Left lobe of liver (tissue), 2 donors: ENCODE measurements around the gene SLC27A6. TPM values are rescaled to one million over a fixed set of nuclear protein-coding genes. Genes with fewer than 3 reads are reported as not detected.
"Not testable (repeated sequence)": the region's sequence is repeated elsewhere in the genome, so short reads cannot be mapped to it uniquely, and the experiment has no call there.

ENCODE experiments used
- ATAC-seq: fragments of 200-7000 bp; cut with Tn5 transposase; one replicate; pipeline ENCODE4 v1.9.1; 2020; ENCODE audit warnings: mild to moderate bottlenecking, moderate library complexity
- DNase-seq: peaks from one replicate; pipeline ENCODE4 v3.0.0-alpha.2; 2020; ENCODE audit warnings: low spot score
- total RNA-seq: library from RNA; stranded (reverse); gene quantifications from one replicate; pipeline ENCODE4 v1.2.1, GENCODE V29; 2021
- donor health status: DM: no; HTN: no; CAD: no; lungs with moderate emphysema.
- donor health status: DM: no; HTN: yes; CAD: no.

SLC27A6 gene
- total RNA-seq, 1 donor from 2014 or later: 0.10 TPM

DNA sequence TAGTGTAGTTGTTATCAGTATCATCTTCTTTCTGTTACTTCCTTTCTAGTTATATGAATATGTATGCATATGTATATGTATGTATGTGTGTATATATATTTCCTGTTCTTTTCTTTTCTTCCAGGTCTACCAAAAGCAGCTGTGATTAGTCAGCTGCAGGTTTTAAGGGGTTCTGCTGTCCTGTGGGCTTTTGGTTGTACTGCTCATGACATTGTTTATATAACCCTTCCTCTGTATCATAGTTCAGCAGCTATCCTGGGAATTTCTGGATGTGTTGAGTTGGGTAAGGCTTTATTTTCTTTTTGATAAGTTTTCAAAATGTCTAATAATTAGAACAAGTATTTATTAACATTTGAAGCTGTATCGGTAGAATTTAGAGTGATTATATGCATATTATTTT, 23.2 kb downstream of the SLC27A6 start:
- ATAC-seq (no peak), DNase-seq (no peak)

DNA sequence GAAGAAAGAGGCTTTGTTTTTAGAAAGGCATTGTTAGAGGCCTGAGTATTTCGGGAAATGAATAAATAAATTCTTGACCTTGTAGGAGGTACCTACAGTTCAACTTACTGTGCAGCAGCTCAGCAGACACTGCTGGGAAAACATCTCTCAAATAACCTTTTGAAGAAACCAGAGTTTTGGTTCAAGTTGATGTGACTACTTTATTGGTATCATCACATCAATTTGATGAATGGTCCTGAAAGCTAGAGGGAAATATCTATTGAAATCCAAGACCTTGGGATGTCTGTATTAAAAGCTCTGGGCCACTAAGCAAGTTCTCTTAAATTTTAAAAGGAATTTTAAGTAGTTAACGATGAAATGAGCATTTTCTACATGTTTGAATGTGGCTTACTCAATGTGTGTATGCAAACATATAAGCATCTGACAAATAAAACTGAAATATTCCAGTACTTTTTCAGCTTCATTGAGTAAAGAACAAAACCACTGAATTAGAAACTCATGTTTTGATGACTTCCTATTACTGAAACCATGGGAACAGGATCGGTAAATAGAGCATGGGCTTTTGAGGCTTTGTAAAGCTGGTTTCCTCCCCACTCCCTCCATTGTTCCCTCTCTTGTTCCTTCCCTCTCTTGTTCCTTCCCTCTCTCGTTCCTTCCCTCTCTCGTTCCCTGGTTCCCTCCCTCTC, 36.7 kb downstream of the SLC27A6 start:
- DNase-seq (no peak), ATAC-seq (no peak)

DNA sequence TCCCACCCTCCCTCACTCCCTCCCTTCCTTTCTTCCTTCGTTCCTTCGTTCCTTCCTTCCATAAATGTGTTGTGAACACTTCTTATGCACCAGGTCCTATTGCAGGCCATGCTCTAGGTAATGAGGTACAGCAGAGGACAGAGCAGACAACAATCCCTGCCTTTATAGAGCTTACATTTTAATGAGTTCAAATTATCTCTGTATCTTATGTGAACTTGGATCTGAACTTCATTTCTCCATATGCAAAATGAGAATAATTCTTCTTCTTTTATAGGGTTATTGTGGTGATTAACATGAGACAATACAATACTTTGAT, 37.2 kb downstream of the SLC27A6 start:
- DNase-seq (no peak), ATAC-seq (no peak)

DNA sequence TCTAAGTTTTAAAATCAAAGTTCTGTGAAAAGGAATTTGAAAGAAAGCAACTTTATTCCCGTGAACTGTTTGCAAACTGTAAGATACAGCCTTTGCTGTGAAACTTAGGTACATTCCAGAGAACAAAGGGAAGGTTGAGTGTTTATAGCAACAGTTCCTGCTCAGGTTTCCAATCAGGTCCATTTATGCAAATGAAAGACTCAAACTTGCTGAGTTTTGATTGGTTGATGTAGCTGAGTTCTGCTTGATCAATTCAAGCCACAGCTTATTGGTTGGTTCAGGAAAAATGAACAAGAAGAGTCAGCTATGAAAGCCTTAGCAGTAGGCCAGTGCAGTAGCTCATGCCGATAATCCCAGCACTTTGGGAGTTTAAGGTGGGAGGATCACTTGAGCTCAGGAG, 37.9 kb downstream of the SLC27A6 start:
- DNase-seq (no peak), ATAC-seq (no peak)

DNA sequence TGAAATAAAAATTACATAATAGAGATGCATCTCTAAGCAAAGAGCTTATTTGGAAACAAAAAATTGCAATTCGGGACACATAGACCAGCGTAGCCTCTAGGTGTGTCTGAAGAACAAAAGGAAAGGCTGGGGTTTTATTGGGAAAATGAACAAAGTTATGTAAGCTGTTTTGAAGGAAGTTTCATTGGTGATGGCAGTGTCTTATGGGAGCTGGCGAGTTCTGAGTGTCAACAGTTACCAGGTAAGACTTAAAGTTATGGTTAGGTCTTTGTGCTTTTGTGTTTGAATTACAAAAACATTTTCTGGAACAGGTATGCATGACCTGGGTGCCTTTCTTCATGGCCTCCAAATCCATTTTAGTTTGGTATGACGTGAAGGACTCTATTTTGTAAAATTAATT, 48.9 kb downstream of the SLC27A6 start:
- ATAC-seq: no peak
- no peak for DNase-seq

DNA sequence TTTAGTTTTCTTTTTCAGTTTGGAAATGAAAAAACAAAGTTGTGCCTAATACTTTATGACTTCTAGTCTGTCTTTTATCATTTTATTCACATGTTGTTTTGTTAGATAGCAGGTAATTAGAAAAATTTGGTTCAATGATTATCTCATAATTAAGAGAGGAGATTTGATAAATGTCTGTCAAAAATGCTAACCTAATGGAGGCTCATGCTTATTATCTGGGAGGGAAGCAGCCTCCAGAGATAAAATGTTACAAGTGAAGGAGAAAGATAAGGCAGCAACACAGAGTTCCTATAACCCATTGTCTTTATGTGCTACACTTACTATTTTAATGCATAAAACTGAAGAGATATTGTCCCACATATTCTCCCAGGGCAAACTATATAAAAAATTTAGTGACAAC, 53.5 kb downstream of the SLC27A6 start:
- DNase-seq: no peak
- ATAC-seq: no peak

DNA sequence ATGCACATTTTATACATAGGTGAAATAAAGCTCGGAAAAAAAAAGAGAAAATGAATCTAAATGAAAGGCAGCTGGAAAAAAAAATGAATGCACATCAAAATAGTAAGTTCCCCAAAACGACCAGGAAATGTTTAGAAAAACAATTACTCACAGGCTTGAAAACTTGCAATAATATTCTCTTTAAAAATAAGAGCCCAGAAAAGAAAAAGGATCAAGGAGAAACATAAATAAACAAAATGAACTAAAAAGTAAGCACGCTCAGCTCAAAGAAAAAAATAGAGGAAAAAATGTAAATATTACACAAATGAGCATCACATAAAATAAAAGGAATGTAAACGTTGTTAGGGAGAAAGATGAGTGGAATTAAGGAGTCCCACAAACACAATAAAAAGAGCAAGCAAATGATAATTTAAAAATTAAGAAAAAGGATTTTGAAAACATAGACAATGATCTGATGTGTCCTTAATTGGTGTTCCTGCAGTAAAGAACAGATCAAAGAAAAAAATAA, 54.2 kb downstream of the SLC27A6 start:
- DNase-seq: no peak
- no peak for ATAC-seq

DNA sequence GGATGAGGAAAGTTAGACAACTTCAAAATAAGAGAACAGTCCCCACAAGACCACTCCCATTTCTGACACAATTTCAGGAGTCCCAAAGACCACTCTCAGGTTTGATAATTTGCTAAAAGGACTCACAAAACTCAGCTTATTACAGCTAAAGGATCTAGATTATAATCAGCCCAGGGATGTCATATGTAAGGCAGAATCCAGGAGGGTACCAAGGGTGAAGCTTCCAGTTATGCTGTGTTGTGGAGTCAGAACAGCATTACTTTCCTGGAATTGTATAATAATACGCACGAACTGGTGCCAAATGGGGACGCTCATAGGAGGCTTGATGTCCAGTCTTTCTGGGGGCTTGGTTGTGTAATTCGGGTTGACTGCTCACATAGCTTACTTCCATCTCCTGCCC, 55.4 kb downstream of the SLC27A6 start:
- ATAC-seq (no peak), DNase-seq (no peak)

DNA sequence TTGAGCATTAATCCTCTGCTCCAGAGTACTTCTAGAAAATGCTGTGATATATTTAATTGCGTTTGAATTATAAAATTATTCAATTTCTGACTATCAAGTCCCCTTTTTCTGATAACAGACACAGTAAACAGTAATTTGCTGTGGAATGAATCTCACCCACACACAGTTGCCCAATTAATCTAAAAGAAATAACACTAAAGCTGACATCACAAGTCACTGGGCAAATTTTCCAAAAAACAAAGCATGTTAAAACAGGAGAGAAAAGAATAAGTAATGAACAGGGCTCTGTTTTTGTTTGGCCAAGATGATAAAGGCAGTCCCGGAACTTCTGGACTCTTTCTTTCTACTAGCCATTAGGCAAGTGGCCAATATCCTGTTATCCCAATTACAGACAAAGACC, 56.5 kb downstream of the SLC27A6 start:
- ATAC-seq (no peak), DNase-seq (no peak)

DNA sequence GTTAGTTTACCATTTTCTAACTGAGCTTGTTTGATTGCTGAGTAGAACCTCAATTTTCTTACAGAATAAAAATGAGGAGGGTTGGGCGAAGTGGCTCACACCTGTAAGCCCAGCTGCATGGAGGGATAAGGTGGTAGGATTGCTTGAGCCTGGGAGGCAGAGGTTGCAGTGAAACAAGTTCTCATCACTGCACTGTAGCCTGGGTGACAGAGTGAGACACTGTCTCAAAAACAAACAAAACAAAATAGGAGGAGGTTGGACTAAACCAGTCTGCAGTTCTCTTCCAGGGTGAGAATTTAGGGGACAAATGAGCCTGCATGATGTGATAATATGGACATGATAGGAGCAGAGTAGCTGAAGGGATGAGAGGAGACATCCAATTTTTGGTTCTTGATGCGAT, 57.3 kb downstream of the SLC27A6 start:
- ATAC-seq (no peak), DNase-seq (no peak)

DNA sequence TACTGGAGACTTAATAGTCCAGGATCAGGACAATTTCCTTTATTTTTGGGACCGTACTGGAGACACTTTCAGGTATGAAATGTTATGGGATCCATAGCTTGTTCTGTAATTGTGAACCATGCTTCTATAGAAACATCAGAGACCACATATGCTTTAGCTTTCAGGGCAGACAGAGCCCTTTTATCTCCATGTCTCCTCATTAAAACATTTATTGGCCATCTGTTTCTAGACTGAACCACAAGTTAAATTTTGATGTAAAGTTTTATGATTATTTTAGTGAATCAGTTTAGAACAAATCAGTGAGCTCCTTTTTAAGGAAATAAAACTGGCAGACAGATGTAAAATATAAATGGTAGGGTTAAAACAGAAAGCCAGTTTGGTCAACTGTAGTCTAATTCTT, 62.0 kb downstream of the SLC27A6 start:
- ATAC-seq (no peak), DNase-seq (no peak)

DNA sequence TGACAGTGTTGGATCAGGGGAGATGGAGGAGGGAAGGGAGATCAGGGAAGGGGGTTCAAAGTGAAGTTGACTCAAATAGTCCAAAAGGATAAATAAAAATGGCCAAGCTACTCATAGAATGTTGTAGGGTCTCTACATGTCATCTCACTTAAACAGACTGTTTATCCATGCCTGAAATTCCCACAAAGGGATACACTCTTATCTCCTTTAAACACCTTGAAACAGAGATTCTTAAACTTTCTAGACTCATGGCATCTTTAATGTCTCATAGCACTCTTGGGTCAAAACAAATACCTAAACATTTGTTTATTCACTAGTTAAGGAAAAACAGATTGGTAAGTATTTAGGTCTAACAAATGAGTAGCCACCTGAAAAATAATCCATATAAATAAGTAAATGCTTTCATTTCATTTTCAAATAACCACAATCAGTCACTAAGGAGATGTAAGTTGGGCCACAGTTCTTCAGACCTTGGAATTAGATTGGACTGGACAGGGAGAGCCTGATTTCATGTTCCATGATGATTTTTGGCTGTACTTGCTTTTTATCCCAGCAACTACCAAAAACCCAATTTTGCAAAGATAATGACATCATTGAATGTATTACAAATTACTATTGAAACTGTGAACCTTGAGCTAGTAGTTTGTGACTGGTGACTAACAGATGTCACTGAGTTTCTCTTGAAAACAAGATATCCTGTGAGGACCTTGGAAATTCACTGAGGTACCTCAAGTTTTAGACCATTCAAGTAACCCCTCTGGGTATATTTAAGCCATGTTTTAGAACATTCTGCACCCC, 66.8 kb downstream of the SLC27A6 start:
- no peak for ATAC-seq
- no peak for DNase-seq

DNA sequence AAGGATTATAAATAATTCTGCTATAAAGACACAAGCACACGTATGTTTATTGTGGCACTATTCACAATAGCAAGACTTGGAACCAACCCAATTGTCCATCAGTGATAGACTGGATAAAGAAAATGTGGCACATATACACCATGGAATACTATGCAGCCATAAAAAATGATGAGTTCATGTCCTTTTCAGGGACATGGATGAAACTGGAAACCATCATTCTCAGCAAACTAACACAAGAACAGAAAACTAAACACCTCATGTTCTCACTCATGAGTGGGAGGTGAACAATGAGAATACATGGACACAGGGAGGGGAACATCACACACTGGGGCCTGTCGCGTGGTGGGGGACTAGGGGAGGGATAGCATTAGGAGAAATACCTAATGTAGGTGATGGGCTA, 71.0 kb downstream of the SLC27A6 start:
- not testable (repeated sequence) for DNase-seq, ATAC-seq

DNA sequence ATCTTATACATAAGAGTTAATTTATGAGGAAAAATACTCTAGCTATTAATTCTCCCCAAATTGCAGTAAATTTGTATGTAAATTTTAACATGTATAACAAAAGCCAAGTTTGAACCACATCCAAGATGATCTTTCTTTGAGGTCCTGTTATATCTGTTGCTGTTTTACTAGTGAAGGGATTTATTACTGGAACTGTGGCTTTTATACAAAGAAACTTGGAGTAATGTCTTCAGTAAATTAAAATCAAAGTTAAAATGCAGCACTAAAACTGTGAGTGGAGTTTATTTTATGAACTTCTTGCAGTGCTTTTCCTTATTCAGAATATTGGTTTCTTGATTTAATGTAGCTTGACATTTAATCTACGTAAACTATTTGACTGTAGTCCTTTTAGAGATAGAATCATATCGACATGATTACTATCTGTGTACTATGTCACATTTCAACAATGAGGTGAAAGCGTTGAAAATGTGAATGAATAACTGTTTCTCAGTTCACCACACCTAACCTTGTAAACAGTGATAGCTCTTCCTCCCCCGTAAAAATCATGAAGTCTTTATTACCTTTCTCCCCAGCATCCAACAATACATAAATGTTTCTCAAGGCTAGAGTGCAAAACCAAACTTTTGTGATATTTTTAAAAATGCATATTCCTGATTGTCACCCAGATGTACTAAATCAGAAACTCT, 76.1 kb downstream of the SLC27A6 start:
- ATAC-seq (no peak), DNase-seq (no peak)

DNA sequence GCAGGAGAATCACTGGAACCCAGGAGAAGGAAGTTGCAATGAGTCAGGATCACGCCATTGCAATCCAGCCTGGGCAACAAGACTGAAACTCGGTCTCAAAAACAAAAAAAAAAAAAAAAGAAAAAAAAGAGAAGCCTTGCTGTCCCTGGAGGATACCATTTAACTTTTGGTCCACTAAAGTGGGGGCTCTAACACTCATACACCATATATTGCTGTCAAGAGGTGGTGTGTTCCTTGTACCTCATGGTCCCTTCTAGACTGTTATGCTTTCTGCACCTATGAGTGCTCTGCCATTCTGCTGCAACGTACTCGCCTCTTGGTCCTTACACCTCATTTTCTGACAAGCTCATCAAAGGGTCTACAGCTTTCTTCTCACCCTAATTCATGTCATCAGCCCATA, 77.0 kb downstream of the SLC27A6 start:
- ATAC-seq: no peak
- DNase-seq: no peak

DNA sequence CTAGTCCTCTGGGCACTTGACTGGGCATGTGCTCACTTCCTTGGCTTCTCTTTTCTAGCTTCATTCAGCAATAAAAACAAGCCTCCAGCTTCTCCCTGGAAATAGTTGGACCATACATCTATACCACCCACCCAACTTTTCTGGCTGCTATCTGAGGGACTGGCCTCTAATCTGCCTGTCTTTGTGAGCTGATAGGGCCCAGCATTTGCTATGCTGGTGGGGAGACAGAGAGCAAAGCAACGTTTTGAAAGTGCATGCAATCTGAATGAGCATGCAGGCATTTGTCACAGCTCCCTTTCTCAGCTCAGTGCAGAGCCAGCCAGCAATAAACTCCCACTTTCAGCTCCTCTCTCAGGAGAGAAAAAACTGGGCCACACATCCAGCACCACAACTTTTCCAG, 78.6 kb downstream of the SLC27A6 start:
- DNase-seq: no peak

DNA sequence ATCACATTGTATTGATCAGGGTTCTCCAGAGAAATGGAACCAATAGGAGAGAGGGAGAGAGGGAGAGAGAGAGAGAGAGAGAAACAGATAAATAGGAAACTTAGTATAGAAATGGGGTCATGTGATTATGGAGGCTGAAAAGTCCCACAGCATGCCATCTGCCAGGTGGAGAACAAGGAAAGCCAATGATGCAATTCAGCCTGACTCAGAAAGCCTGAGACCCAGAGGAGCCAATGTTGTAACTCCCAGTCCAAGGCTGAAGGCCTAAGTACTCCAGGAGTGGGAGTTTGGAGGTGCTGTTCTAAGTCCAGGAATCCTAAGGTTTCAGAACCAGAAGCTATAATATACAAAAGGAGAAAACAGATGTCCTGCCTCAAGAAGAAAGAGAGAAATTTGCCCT, 80.9 kb downstream of the SLC27A6 start:
- DNase-seq (no peak), ATAC-seq (no peak)

More for the DNA sequence above, 78.6 kb downstream of the SLC27A6 start:
- ATAC-seq: no peak

DNA sequence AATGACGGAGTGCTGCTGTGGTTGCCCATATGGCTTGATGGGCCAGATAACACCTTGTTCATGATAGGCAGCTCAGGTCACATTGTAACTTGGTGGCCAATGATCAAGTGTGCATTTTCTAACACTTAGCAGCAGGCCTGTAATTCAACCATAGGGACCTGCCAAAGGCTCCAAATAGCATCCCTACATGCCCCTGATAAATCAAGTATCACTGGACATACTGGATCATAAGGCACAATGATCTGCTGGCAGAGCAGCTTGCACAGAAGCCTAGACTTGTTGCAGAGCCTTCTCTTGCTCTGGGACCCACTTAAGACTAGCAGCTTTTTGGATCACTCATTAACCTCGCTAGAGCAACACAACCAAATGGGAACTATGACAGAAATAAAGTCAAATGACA, 83.2 kb downstream of the SLC27A6 start:
- ATAC-seq: no peak
- no peak for DNase-seq

DNA sequence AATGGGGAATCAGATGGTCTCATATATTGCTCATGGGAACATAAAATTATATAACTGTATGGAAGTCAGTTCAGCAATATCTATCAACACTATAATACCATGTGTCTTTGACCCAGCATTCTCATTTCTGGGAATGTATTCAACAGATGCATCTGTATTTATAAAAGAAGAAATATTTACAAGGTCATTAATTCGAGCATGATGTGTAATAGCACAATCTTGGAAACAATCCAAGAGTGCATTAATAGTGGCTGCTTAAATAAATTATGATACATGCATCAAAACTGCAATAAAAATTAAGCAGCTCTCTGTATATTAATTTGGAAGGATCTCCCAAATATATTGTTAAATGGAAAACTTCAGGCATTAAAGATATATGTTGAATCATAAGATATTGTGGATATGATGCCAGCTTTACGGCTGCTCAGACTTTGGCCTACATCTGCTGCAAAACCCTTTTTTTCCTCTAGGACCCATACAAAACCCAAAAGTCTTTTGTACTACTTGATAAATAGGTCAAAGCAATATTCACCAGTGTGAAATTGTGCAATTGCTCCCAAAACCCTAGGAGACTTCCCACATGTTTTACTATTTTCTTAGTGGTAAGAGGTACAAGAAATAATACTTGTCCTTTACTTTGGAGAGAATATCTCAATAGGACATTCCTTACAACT, 84.0 kb downstream of the SLC27A6 start:
- no peak for ATAC-seq
- no peak for DNase-seq

DNA sequence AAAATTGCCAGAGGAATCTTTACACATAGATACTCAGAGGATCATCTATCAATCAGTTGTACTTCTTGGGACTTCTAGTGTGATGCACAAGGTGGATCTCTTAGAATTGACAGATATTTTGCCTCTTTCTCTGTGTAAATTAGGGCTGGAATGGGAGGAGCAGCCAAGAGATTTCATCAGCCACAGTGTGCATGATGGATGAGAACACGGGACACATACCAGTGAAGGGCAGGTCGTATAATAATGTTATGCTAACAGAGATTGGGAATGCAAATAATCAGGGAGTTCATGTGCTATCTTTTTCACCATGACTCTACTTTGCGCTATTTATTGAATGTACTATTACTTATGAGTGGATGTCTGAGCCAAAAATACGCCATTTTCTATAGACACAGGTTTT, 86.0 kb downstream of the SLC27A6 start:
- no peak for ATAC-seq
- no peak for DNase-seq

DNA sequence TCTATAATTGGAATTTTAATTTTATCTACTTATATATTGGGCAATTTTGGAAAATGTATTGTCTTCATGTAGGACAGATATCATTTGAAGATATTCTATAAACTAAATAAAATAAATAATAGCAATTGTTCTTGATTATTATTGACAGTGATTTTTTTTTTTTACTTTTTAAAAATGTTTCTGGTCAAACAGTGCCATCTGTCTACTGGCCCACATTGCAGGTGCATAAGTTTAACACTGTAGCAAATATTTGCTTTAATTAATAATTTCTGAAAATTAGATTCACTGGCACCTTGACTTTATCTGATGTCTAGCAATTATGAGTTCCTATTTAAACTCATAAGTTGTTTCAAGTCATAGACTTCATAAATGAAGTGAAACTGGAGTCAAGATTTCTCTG, 88.2 kb downstream of the SLC27A6 start:
- ATAC-seq (no peak), DNase-seq (no peak)
